Activated T-cell treated with anti-CD3 and anti-CD28 coated beads, Interleukin-2, amount 50 U/mL, for 48 hours (primary cell): ENCODE results near the gene SNX25.
"Not testable (repeated sequence)": the region's sequence is repeated elsewhere in the genome, so short reads cannot be mapped to it uniquely, and the experiment has no call there.

Experiments used
- DNase-seq, 2 experiments: peaks; one replicate each; pipeline ENCODE4 v3.0.0-alpha.2; 2020

Gene SNX25

GRCh38 chr4:185235119-185235842 lies 25.9 kb downstream of the SNX25 start:
- DNase-seq: no peak

- no peak for DNase-seq
Observed at GRCh38 chr4:185235843-185236503, 26.6 kb downstream of the SNX25 start.

DNA sequence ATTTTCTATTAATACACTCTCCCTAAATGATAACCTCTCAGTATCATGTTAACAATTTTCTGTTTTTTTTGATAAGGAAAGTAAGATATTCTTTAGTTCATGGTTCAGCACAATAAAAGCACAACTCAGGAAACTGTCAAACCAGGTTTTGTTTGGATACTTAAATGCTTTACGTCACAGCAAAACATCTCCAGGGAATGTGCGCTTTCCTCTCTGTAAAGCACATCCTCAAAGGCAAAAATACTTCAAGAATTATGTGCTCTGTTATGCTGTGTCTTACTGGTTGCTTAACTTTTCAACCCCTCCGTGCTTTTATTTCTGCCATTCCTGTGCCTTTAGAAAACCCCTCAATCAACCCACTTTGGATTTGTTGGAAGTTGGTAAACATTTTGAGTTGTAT lies 27.8 kb downstream of the SNX25 start:
- no peak for DNase-seq

GRCh38 chr4:185238215-185238681 lies 28.9 kb downstream of the SNX25 start:
- DNase-seq: peak; percentile 41 to 44

DNA sequence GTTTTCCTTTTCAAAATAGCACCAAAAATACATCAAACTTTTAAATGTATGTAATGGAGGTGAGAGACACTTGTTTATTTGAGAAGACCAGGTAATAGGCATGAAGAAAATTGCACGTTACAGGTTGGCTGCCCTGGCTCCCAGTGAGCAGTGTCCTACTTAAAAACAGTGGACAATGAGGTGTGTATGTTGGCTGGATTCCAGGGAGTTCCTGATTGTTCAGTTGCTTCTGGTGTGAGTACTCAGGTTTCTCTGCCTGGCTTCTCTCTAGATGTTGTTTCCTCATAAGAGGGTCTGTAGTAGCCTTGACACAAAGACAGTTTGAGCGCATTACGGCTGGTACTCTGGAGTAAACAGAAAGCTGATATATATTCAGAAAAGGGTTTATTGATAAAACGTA lies 29.4 kb downstream of the SNX25 start:
- DNase-seq: no peak

- DNase-seq: not testable (repeated sequence)
Observed at GRCh38 chr4:185240486-185240885, 31.1 kb downstream of the SNX25 start.

GRCh38 chr4:185242749-185243533 lies 33.5 kb downstream of the SNX25 start:
- no peak for DNase-seq

GRCh38 chr4:185243879-185244278 lies 34.5 kb downstream of the SNX25 start:
- no peak for DNase-seq

- DNase-seq: no peak
Observed at GRCh38 chr4:185244763-185245162, 35.4 kb downstream of the SNX25 start.

DNA sequence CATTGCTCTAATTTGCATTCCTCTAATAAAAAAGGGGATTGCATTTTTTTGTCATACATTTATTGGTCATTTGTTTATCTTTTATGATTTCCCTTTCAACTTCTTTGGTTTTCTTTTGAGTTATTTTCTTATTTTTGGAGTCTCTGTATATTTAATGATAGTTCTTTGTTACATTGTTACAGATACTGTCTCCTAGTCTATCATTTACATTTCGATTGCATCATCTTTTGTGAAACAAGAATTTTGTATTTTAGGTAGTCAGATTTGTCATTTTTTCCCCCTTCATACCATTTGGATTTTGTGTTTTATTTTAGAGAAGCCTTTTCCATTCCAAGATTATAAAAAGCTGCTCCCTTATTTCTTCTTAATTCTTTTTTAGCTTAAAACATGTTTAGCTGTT lies 37.1 kb downstream of the SNX25 start:
- DNase-seq: no peak

DNA sequence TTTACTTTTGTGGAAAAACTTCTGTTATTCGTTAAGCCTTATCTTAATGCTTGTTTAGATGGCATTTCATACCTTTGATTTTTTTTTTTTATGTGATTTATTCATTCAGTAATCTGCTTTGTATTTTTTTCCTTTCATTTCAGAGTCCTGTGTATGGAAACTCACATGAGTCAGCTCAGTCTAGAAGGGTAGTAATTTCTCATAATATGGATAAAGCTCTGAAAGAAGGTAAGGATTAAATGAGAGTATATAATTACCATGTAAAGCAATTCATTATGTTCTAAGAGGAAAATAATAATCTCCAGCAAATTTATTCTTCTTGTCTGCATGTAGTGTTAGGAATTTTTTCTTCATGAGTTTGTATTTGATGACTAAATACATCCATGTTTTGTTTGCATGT lies 37.8 kb downstream of the SNX25 start:
- no peak for DNase-seq

- no peak for DNase-seq
Observed at GRCh38 chr4:185248393-185249039, 39.1 kb downstream of the SNX25 start.

GRCh38 chr4:185249105-185249504 lies 39.7 kb downstream of the SNX25 start:
- DNase-seq: no peak

DNA sequence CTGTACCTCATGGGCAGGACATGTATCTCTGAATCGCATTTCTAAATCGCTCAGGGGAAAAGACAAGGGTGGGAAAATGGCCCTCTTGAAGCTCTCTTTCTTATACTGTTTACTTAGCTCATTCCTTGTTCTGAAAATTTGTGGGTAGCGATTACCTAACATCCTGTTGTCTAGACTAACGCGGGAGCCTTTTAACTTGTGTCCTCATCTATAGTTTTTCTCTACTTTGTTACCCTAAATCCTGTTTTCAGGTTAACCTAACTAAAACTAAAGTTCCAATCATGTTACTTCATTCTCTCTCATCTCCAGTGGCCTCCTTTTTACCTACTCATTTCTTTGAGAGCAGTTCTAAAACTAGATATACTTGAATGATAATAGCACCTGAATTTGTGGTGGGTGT lies 45.0 kb downstream of the SNX25 start:
- no peak for DNase-seq

DNA sequence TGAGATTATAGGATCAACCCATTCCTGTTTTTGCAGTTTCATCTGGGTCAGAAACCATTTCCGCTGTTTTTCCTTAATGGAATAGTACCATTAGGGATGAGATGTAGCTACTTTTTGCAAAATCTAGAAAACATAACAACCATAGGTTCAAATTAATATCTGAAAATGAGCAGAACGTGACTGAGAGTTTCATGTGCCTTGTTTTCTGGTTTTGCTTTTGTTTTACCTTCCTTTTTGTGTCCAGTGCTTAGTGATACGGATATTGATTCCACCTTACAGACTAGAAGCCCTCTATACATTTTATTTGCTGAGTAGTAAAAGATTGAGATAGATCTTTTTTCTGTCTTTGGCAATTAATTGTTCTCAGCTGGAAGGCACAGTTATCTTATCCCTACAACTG lies 46.5 kb downstream of the SNX25 start:
- no peak for DNase-seq

GRCh38 chr4:185256446-185256845 lies 47.0 kb downstream of the SNX25 start:
- no peak for DNase-seq

DNA sequence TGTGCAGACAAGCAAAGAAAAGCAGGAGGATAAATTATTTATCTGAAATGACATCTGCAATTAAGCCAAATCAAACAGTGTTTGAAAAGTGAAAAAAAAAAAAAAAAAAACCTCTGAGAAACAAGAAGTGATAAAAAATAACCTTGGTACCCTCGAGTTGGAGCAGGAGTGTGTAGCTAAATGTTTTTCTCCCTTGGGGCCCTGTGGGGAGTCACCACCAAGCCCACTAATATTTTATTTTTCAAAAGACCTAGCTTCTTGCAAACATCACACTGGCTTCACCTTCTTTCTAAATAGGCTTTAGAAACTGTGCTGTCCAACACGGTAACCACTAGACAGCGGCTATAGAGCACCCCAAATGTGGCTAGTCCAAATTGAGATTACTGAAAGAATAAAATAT lies 47.7 kb downstream of the SNX25 start:
- no peak for DNase-seq

DNA sequence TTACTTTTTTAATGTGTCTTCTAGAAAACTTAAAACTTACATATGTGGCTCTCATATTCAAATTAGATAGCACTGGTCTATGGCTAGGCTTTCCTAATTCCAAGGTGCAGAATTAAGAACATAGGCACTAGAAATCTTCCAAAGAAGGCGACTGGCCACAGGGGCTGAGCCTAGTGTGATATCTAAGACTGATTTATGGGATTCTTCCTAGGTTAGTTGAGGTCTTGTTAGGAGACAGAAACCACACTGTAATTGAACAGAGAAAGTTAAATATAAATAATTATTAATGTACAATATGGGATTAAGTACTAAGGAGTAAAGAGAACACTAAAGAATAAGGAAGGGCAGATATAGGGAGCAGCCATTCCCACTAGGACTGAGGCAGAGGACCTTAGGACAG lies 48.3 kb downstream of the SNX25 start:
- DNase-seq: no peak

GRCh38 chr4:185258741-185259140 lies 49.3 kb downstream of the SNX25 start:
- not testable (repeated sequence) for DNase-seq

DNA sequence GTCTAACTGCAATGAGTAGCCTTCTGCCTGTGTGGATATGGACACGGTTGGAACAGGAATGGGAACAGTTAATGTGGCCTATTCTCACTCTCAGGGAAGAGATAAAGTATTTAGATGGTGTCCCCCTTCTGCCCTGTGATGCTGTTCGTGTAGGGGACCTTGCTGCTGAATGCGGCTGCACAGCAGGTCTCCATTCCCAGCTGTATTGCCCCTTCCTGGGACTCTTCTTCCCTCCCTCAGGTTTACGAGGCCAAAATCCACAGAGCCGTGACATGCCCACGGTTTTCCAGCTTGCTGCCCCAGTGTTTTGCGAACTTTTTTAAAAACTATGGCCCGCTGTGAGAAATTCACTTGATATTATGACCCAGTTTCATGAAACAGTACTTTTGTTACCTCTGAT lies 50.3 kb downstream of the SNX25 start:
- no peak for DNase-seq

DNA sequence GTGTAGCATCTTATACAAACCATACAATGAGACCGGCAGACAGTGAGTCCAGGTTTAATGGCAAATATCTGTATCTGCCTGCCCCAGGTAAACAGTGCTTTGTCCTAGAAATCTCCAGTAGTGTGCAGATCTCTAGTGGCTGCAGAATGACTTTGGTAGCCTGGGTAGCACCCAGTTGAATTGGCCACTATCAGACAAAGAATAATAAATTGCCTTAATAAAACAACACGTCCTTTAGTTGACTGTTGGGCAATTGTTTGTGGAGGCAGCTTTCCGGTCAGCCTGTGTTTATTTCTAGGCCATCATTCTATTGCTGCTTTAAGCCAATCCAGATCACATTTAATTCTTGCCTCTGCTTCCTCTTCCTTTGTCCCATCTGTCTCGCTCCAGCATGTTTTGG lies 52.5 kb downstream of the SNX25 start:
- DNase-seq: no peak

GRCh38 chr4:185263419-185263818 lies 54.0 kb downstream of the SNX25 start:
- no peak for DNase-seq

GRCh38 chr4:185265942-185266341 lies 56.5 kb downstream of the SNX25 start:
- no peak for DNase-seq
